DND-41 (cell line): ENCODE data around the gene PRCP.

Experiments
- ATAC-seq: fragments of 200-7000 bp; cut with Tn5 transposase; 3 replicates; pipeline ENCODE4 v1.9.1; 2021; ENCODE audit warnings: low read depth; ENCODE audit not compliant: insufficient read depth
- DNase-seq: peaks from one replicate; pipeline ENCODE4 v3.0.0-alpha.2; 2020
- H2AFZ ChIP-seq: 2 replicates; pipeline ENCODE4 v1.6.0; 2012; ENCODE audit warnings: low read depth, low read length
- H3K27ac ChIP-seq: 2 replicates; pipeline ENCODE4 v1.5.1; 2012; ENCODE audit warnings: low read length, inconsistent platforms
- H3K27me3 ChIP-seq: fragments of 200-600 bp; sonication (generic); 2 replicates; pipeline ENCODE4 v1.6.0; 2012; ENCODE audit warnings: low read length, mild to moderate bottlenecking, inconsistent platforms; ENCODE audit not compliant: insufficient read depth, poor library complexity
- H3K36me3 ChIP-seq: 2 replicates; pipeline ENCODE4 v1.5.1; 2012; ENCODE audit warnings: low read length, inconsistent platforms; ENCODE audit not compliant: insufficient read depth
- H3K4me1 ChIP-seq: 2 replicates; pipeline ENCODE4 v1.5.1; 2012; ENCODE audit warnings: mild to moderate bottlenecking, low read length; ENCODE audit not compliant: insufficient read depth
- H3K4me2 ChIP-seq: 2 replicates; pipeline ENCODE4 v1.6.0; 2012; ENCODE audit warnings: mild to moderate bottlenecking, moderate library complexity, low read length, inconsistent platforms; ENCODE audit not compliant: insufficient read depth
- H3K4me3 ChIP-seq, 2 experiments: fragments of 200-600 bp in 1 of 2; shearing (Covaris generic) in 1 of 2; 2 replicates each; pipeline ENCODE4 v1.5.1; 2012 to 2016; ENCODE audit warnings: inconsistent platforms in 2 of 2, low read length in 2 of 2, mild to moderate bottlenecking in 2 of 2, low read depth in 1 of 2, moderate library complexity in 1 of 2
- H3K79me2 ChIP-seq: 2 replicates; pipeline ENCODE4 v1.6.0; 2012; ENCODE audit warnings: low read length, inconsistent platforms; ENCODE audit not compliant: insufficient read depth
- H3K9ac ChIP-seq: 2 replicates; pipeline ENCODE4 v1.6.0; 2012; ENCODE audit warnings: low read depth, mild to moderate bottlenecking, inconsistent platforms, low read length, moderate library complexity
- H3K9me3 ChIP-seq: 2 replicates; pipeline ENCODE4 v1.5.1; 2012; ENCODE audit warnings: low read length, moderate library complexity, mild to moderate bottlenecking, inconsistent platforms; ENCODE audit not compliant: insufficient read depth, severe bottlenecking
- H4K20me1 ChIP-seq: 2 replicates; pipeline ENCODE4 v1.6.0; 2012; ENCODE audit warnings: low read length; ENCODE audit not compliant: insufficient read depth
- CTCF ChIP-seq: IDR thresholded peaks from 2 replicates; pipeline ENCODE4 v1.5.1; 2012; ENCODE audit warnings: borderline replicate concordance, low read length, moderate library complexity, mild to moderate bottlenecking; ENCODE audit not compliant: poor library complexity, severe bottlenecking; ENCODE audit errors: extremely low read depth
- EZH2 ChIP-seq: IDR thresholded peaks from 3 replicates; pipeline ENCODE4 v1.6.1; 2012; ENCODE audit warnings: borderline replicate concordance, low read depth, mild to moderate bottlenecking, moderate library complexity, low read length, inconsistent platforms; ENCODE audit not compliant: severe bottlenecking

The PRCP gene

GRCh38 chr11:82874646-82875523 is 25.3 kb downstream of the PRCP start:
- DNase-seq (no peak), ATAC-seq (no peak)
- Histone ChIP-seq H3K9ac (no peak overlapping the region), H3K27ac (no peak overlapping the region), H3K4me3 (no peak overlapping the region), H3K4me1 (no peaks in the 10 kb centered on the region), H3K4me2 (no peak overlapping the region), H3K9me3 (no peaks in the 10 kb centered on the region), H2AFZ (no peak overlapping the region), H3K79me2 (no peaks in the 10 kb centered on the region), H3K36me3 (no peaks in the 10 kb centered on the region), H3K27me3 (no peaks in the 10 kb centered on the region), H4K20me1 (no peaks in the 10 kb centered on the region)
- TF ChIP-seq CTCF (no peak), EZH2 (no peak)

- no peak for ATAC-seq
- TF ChIP-seq EZH2 (no peak), CTCF (no peak)
These were observed 26.3 kb downstream of the PRCP start for GRCh38 chr11:82873919-82874333.

GRCh38 chr11:82872377-82873150 is 27.7 kb downstream of the PRCP start:
- no peak for TF ChIP-seq EZH2
- no peak for TF ChIP-seq CTCF
- no peak overlapping the region for H3K9ac ChIP-seq
- H3K27ac ChIP-seq = no peak overlapping the region
- no peaks in the 10 kb centered on the region for H3K9me3 ChIP-seq
- H2AFZ ChIP-seq = no peak overlapping the region
- DNase-seq (no peak), ATAC-seq (no peak)
- no peaks in the 10 kb centered on the region for H3K4me1 ChIP-seq
- no peak overlapping the region for H3K4me2 ChIP-seq
- no peaks in the 10 kb centered on the region for H3K27me3 ChIP-seq
- no peaks in the 10 kb centered on the region for H4K20me1 ChIP-seq
- H3K79me2 ChIP-seq = no peaks in the 10 kb centered on the region
- no peak overlapping the region for H3K4me3 ChIP-seq
- H3K36me3 ChIP-seq = no peaks in the 10 kb centered on the region

More at GRCh38 chr11:82873919-82874333, 26.3 kb downstream of the PRCP start:
- Histone ChIP-seq H3K4me3 (no peak overlapping the region), H3K27me3 (no peaks in the 10 kb centered on the region), H3K27ac (no peak overlapping the region), H3K79me2 (no peaks in the 10 kb centered on the region), H3K4me2 (no peak overlapping the region), H3K9ac (no peak overlapping the region), H2AFZ (no peak overlapping the region), H4K20me1 (no peaks in the 10 kb centered on the region), H3K4me1 (no peaks in the 10 kb centered on the region), H3K9me3 (no peaks in the 10 kb centered on the region), H3K36me3 (no peaks in the 10 kb centered on the region)
- no peak for DNase-seq
